Colon (tissue), 2 donors: ENCODE data around the gene MAGEA8.
"Not testable (repeated sequence)": the region's sequence is repeated elsewhere in the genome, so short reads cannot be mapped to it uniquely, and the experiment has no call there.

Source experiments
- FAIRE-seq: peaks from 2 replicates; lab custom pipeline; 2012; peaks lifted over from hg19 to GRCh38; lab: Jason Lieb, UNC
- donor health status: control.
- donor health status: control.

The MAGEA8 gene

DNA sequence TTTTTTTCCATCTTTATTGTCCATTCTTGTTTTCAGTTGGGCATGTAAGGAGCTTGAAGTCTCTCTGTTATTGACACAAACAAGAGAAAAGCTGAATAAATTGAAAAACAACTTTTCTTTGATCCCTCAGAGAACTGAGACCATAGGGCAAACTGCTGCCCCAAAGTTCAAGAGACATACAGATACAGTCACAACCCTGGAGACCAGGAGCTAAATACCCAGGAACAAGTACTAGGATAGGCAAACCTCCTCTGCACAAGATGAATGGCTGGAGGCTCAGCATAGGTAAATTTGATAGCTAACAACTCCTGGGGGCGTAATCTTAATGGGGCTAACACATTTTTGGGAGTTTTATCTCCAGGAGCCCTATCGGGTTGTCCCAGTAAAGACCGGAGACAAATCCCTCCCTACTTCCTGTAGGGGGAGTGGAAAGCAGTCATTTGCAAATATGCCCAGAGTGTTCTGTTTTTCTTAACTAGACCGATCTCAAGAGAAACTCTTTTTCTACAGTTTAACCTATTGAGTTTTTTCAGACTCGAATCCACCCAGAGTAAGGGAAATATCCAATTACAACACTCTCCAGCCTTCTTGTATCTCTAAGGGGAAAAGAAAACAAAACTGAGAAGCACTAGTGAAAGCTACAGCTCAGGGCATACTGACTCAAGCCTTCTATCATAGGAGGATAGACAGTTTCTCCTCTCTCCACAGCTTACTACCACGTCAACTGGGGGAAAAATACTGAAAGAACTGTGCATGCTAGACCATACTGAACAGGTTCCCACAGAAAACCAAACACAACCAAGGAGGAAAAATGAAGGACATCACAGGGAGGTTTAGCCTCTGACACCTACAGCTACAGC is 23.1 kb downstream of the MAGEA8 start:
- no peak for FAIRE-seq

DNA sequence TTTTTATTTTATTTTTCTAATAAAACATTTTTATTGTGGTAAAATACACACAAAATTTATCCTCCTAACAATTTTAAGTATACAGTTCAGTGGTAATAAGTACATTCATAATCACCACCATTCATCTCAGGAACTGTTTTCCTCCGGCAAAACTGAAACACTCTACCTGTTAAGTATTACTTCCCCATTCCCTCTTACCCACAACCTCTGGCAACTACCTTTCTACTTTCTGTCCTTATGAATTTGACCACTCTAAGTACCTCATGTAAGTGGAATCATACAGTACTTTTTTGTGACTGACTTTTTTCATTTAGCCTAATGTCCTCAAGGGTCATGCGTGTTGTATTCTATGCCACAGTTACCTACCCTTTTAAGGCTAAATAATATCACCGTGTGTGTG is 27.3 kb downstream of the MAGEA8 start:
- no peak for FAIRE-seq

DNA sequence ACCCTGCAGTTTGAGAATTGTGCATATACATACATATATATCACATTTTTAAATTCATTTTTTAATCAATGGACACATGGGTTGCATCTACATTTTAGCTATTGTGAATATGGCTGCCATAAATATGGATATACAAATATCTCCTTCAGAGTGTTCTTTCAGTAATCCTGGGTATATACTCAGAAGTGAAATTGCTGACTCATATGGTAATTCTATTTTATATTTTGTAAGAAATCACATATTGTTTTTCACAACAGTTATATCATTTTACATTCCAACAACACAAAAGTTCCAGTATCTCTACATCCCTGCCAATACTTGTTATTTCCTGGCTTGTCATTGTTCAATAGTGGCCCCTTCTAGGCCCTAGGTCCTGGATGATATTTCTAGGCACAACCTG is 27.7 kb downstream of the MAGEA8 start:
- no peak for FAIRE-seq

DNA sequence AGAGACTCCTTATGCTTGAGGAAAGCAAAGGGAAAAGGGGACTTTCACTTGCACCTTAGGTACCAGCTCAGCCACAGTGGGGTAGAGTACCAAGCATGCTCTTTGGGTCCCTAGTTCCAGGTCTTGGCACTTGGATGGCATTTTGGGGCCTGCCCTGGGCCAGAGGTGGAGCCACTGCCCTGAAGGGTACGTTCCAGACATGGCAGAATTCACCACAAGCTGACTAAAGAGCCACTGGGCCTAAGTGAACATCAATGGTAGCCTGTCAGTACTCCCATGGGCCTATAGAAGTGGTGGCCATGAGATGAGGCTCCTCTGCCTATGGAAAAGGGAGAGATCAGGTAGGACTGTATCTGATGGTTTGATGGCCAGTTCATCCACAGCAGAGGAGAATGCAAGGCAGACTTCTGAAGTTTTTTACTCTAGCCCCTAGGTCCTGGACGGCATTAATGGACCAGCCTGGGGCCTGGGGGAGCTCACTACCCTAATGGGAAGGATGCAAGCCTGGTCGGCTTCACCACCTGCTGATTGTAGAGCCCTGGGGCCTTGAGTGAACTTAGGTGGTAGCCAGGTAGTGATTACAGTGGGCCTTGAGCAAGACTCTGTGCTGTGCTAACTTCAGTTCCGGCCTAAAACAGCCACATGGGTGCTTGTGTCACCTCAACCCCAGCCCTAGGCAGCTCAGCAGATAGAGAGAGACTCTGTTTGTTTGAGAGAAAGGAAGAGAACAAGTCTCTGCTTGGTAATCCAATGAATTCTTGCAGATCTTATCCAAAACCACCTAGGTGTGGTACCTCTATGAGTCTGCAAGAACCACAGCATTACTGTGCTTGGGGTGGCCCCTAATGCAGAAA is 28.6 kb downstream of the MAGEA8 start:
- FAIRE-seq = no peak

DNA sequence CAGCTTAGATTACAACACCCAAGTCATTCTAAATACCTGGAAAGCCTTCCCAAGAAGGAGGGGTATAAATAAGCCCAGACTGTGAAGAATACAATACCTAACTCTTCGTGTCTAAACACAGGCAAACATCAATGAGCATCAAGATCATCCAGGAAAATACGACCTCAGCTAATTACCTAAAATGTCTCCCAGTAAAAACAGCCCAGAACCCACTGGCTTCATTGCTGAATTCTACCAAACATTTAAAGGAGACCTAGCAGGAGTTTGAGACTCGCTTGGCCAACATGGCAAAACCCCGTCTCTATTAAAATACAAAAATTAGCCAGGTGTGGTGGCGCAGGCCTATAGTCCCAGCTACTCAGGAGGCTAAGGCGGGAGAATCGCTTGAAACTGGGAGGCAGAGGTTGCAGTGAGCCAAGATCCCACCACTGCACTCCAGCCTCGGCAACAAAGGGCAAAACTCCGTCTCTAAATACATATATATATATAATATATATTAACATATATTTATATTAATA is 29.3 kb downstream of the MAGEA8 start:
- FAIRE-seq = no peak

DNA sequence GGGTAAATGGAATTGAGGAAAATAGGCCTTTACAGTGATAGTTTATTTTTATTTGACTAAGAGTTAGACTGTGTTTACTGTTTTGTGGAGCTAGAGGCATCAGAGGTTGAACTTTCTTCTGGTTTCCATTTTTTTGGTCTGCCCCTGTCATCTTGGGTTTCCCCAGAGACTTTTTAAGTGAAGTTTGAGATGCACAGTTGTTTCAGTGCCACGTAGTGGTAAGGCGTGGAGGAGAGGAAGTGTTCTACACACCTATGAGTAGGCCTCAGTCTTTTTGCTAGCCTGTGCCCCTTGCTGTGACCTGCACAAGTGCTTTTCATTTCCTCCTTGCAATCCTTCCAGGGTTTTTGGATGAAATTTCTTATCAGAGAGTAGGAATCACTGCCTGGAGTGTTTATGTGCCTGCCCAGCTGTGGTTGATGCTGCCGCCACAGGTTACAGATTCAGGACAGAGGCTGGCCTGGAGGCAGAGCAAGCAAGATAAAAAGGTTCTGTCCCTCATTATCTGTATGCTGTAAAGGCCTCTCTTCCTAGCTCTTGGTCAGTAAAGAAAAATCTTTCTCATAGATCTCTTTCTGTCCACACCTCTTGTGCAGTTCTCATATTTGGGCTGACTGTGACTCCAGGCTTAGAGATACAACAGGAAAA is 35.9 kb downstream of the MAGEA8 start:
- no peak for FAIRE-seq

DNA sequence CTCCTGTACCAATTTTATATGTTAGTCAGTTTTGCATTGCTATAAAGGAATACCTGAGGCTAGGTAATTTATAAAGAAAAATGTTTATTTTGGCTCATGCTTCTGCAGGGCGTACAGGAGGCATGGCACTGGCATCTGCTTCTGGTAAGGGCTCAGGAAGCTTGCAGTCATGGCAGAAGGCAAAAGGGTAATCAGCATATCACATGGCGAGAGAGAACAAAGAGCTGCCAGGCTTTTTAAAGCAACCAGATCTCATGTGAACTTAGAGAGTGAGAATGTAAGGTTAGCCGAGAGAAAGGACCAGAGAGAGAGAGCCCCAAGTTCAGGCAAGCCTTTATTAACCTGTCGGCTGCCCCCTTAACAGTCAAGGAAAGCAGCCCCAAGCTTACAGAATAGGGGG is 42.9 kb downstream of the MAGEA8 start:
- FAIRE-seq = not testable (repeated sequence)

DNA sequence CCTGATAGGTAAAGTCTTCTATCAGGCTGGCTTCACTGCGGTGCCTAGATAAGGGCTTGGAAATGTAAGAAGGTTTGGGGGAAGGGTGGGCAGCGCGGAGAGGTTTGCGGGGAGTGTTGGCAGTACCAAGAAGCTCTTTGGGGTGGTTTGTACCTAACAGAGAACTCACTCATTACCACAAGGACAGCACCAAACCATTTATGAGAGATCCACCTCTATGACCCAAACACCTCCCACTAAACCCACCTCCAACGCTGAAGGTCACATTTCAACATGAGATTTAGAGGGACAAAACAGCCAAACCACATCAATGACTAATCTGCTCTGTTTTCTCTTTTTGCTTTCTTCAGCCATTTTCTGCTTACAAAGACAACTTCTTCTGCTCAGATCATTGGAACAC is 43.5 kb downstream of the MAGEA8 start:
- FAIRE-seq = not testable (repeated sequence)

DNA sequence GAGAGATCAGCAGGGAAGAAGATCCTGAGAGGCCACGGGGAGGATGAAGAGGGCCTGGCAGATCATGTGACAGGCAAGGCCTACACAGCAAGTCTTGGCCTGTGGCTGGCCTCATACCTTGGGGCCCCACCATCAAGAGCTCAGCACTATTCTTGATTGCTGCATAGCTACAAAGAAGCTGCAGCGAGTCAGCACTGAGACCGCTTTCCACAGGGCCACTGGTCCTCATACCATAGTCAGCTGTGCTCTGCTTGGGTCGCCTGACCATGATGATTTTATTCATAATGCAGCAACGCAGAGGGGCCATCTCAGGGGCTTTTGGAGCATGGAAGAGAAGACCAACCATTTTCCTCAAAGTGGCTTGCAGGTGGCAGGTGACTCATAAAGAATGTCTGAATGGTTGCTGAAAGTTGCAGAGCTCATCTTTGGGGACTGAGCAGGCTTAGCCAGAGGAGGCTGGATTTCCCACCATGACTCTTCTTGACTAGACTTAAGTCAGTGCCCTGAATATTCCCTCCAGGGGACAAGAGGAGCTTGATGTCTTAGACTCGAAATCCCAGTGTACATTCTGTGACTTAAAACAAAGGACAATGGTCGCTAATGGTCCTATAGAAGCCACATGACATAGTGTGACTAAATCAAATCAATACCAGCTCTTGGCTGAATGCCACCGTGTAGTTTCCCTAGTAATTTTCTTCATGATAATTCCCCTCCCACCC is 46.4 kb downstream of the MAGEA8 start:
- FAIRE-seq = not testable (repeated sequence)

DNA sequence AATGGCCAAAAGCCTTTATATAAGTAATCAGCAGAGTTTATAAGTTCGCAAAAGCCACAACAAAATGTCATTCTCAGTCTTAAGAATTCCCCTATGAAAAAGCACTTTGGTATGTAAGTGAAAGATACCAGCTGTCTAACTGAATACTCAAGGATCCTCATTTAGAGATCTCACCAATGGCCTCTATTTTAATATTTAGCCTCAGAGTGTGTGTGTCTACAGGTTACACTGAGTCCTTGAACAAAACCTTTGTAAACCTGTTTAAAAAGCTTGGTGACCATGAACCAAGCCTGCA is 46.9 kb downstream of the MAGEA8 start:
- FAIRE-seq = not testable (repeated sequence)

DNA sequence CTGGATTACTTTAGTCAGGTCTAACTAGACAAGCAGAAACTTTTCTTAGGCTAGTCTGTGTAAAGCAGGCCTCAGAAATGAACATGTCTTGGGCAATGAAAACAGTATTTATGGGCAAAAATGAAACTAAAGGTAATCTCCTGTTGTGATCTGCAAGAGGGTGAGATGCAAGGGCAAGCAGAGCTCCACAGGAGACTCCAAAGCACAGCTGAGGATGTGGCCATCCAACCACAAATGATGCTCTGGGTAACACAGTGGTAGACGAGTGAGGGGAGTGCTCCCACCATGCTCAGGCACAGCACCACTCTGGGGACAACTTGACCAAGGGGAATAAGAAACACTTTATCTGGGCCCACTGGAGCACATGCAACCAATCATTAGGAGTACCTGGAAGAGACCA is 47.7 kb downstream of the MAGEA8 start:
- not testable (repeated sequence) for FAIRE-seq

DNA sequence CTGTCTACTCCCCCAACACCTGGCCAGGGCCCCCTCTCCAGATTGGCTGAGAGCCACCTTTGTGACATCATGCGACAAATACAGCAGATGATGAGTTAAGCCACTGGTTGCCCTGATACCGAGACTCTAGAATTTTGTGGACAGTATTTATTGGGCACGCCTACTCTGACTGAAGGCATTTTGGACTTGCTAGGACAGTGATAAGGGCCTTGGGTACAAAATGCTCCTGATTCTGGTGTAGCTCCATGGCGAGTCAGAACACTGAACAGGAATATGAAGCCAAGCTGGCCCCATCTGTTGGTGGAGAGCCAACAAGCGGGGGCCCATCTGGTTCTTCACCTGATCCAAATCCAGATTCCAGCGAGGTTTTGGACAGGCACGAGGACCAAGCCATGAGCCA is 48.4 kb downstream of the MAGEA8 start, which contains the start of gene HSFX4:
Gene HSFX4, plus strand, starts transcription at position 174 of the 400 bp plus-strand sequence. Its CDS starts 72 bp downstream, at position 246.
- FAIRE-seq = peak; percentile 80

DNA sequence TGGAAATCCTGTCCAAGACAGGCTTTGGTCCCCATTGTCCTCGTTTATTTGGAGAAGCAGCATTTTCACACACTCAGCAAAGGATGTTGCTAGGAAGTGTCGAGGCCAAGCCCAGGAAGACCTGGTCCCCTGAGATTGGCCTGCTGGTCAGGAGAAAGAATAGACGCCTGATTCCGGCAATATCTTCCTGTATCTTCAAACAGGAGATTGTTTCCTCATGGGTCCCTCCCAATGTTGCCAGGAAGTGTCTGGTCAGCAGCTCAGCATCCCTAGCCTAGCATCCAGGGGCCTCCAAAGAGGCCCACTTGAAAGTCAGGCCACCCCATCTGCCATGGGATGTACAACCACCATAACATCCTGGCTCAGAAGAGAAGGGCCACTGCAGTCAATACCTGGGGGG is 50.4 kb downstream of the MAGEA8 start:
- not testable (repeated sequence) for FAIRE-seq

DNA sequence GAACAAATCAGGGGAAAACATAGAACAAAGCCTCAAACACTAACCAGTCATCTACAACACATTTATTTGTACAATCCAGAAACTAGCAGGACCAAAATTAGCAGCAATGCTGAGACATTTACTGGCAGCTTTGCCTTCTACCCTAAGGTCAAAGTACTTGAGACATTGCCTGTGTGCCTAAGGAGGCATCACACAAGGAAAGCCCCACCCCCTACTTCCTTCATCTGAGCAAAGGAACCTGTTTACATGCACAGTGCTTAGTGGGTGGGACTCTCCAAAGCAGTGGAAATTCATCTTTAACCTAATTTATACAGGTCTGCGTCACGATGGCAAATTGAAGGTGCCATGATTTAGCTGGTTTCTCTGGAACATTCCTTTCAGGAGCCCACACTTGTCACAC is 51.2 kb downstream of the MAGEA8 start:
- FAIRE-seq = not testable (repeated sequence)

DNA sequence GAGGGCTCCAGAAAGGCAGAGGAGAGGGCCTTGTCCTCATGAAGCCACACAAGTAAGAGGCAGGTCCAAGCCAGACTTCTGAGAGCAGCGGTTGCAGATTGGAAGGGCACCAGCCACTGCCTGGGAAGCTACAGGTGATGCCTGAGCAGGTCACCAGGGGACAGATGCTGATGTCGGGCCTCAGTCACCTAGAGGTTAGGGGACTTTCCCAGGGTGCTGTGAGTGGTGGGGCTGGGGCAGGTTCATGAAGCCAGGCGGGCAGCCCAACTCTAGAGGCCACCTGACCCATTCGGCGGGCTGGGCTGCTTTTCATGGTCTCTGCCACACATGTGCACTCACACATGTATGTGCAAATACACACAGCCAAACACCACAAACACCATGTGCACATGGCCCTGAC is 52.0 kb downstream of the MAGEA8 start:
- FAIRE-seq = not testable (repeated sequence)

DNA sequence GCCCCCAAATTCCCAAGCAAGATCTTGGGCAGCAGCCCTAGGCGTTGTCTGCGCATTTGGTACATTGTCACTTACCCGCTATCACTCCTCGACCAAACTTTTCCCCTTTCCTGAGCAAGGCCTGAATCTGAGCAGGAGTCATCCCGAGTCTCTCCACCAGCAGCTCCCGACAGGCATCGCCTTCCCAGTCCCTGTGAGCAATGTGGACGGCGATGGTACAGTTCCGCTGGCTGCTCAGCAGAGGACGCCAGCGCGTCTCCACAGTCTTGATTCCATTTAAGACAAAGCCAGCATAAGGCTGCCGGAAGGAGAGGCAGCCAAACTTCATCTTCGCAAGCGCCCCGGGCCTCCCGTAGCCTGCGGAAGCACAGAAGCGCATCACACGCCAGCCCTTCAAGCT is 52.6 kb downstream of the MAGEA8 start:
- FAIRE-seq = not testable (repeated sequence)
